ENCODE data around the gene GRHL3. TPM values are rescaled to one million over a fixed set of nuclear protein-coding genes. Genes with fewer than 3 reads are reported as not detected.

The GRHL3 gene
- total RNA-seq, 2 experiments from 2014 or later = not detected

GRCh38 chr1:24382165-24382577, 63.0 kb downstream of the GRHL3 start:
- Histone ChIP-seq H3K27me3 (ENCODE audit: control insufficient read depth in 1 of 2, insufficient read depth in 2 of 2, low read length in 2 of 2) (no peaks in the 10 kb centered on the region), H3K4me3 (ENCODE audit: low read length) (no peak overlapping the region), H3K36me3 (ENCODE audit: insufficient read depth, low read length) (no peaks in the 10 kb centered on the region), H3K4me1 (ENCODE audit: insufficient read depth, low read length) (peaks cover 27% of the 10 kb centered on the region), H3K9me3 (ENCODE audit: control insufficient read depth in 1 of 2, insufficient read depth in 1 of 2, low read length in 2 of 2) (no peaks in the 10 kb centered on the region), H3K27ac (ENCODE audit: low read depth in 1 of 2, low read length in 2 of 2) (no peak overlapping the region)
- no peak for DNase-seq
- Mint-ChIP-seq H3K4me1 (ENCODE audit: low read depth) (no peaks in the 10 kb centered on the region), H3K36me3 (ENCODE audit: low read depth) (peaks cover 48% of the 10 kb centered on the region), H3K27me3 (no peaks in the 10 kb centered on the region), H3K4me3 (no peak overlapping the region), H3K9me3 (no peaks in the 10 kb centered on the region), H3K27ac (no peak overlapping the region)
- no peak for TF ChIP-seq CTCF (IDR thresholded peaks at IDR 0.05)
- ATAC-seq (ENCODE audit: poor library complexity) = no peak
- intact Hi-C loops (cut with DNase I, micrococcal nuclease) = no loop called here
- CTCF ChIA-PET = no interaction called here
- POLR2A ChIA-PET = no interaction called here

- ChIA-PET CTCF (no interaction called here), POLR2A (no interaction called here)
- Histone ChIP-seq H3K4me3 (ENCODE audit: low read length) (no peak overlapping the region), H3K27ac (ENCODE audit: low read depth in 1 of 2, low read length in 2 of 2) (no peak overlapping the region), H3K36me3 (ENCODE audit: insufficient read depth, low read length) (no peaks in the 10 kb centered on the region), H3K4me1 (ENCODE audit: insufficient read depth, low read length) (peaks cover 27% of the 10 kb centered on the region), H3K27me3 (ENCODE audit: control insufficient read depth in 1 of 2, insufficient read depth in 2 of 2, low read length in 2 of 2) (no peaks in the 10 kb centered on the region), H3K9me3 (ENCODE audit: control insufficient read depth in 1 of 2, insufficient read depth in 1 of 2, low read length in 2 of 2) (no peaks in the 10 kb centered on the region)
- no peak for TF ChIP-seq CTCF (IDR thresholded peaks at IDR 0.05)
- H3K4me3 Mint-ChIP-seq = no peak overlapping the region
- H3K27me3 Mint-ChIP-seq = no peaks in the 10 kb centered on the region
- H3K9me3 Mint-ChIP-seq = no peaks in the 10 kb centered on the region
- intact Hi-C loops (cut with DNase I, micrococcal nuclease) = no loop called here
- no peaks in the 10 kb centered on the region for H3K4me1 Mint-ChIP-seq (ENCODE audit: low read depth)
- H3K36me3 Mint-ChIP-seq (ENCODE audit: low read depth) = peaks cover 49% of the 10 kb centered on the region
- H3K27ac Mint-ChIP-seq = no peak overlapping the region
- DNase-seq = no peak
- ATAC-seq (ENCODE audit: poor library complexity) = no peak
These were observed 64.3 kb downstream of the GRHL3 start for GRCh38 chr1:24383381-24383940.

- H3K36me3 ChIP-seq (ENCODE audit: insufficient read depth, low read length) = no peaks in the 10 kb centered on the region
- peak; percentile 24 for ATAC-seq (ENCODE audit: poor library complexity)
- POLR2A ChIA-PET = no interaction called here
- Mint-ChIP-seq H3K27ac (no peak overlapping the region), H3K27me3 (no peaks in the 10 kb centered on the region), H3K4me1 (ENCODE audit: low read depth) (no peaks in the 10 kb centered on the region), H3K36me3 (ENCODE audit: low read depth) (peaks cover 43% of the 10 kb centered on the region), H3K4me3 (no peak overlapping the region), H3K9me3 (no peaks in the 10 kb centered on the region)
- intact Hi-C loops (cut with DNase I, micrococcal nuclease) = loop anchor here in 1 of 2 experiments (5.0 kb wide), 1 partner anchor 443 kb away; no protein-coding TSS in a partner anchor
- H3K4me3 ChIP-seq (ENCODE audit: low read length) = no peak overlapping the region
- no peak for TF ChIP-seq CTCF (IDR thresholded peaks at IDR 0.05)
- H3K27me3 ChIP-seq (ENCODE audit: control insufficient read depth in 1 of 2, insufficient read depth in 2 of 2, low read length in 2 of 2) = no peaks in the 10 kb centered on the region
- no peaks in the 10 kb centered on the region for H3K9me3 ChIP-seq (ENCODE audit: control insufficient read depth in 1 of 2, insufficient read depth in 1 of 2, low read length in 2 of 2)
- CTCF ChIA-PET = interaction anchor here (0.6 to 1.2 kb wide), 2 partner anchors 185 to 236 kb away, joined by 3 read pairs; no protein-coding TSS in a partner anchor
- no peak overlapping the region for H3K27ac ChIP-seq (ENCODE audit: low read depth in 1 of 2, low read length in 2 of 2)
- H3K4me1 ChIP-seq (ENCODE audit: insufficient read depth, low read length) = peaks cover 27% of the 10 kb centered on the region
- peak in 7 of 14 experiments; percentile 21 to 64 (median 43) for DNase-seq
These were observed 65.3 kb downstream of the GRHL3 start for GRCh38 chr1:24384251-24385090.

Measured in CD4-positive, alpha-beta T cell (primary cell).